SJSA1 (cell line): ENCODE measurements around the gene GPSM1. TPM values are rescaled to one million over a fixed set of nuclear protein-coding genes. Genes with fewer than 3 reads are reported as not detected.

Experiments used
- DNase-seq, 2 experiments: peaks; one replicate each; pipeline ENCODE4 v3.0.0-alpha.2; 2015 to 2020; ENCODE audit warnings: low spot score in 2 of 2, low read depth in 1 of 2
- H3K27ac ChIP-seq: fragments of 250-450 bp; sonication (Bioruptor Pico); 2 replicates; pipeline ENCODE4 v1.5.1; 2020; ENCODE audit warnings: mild to moderate bottlenecking, moderate library complexity
- H3K27me3 ChIP-seq: fragments of 250-450 bp; sonication (Bioruptor Pico); replicated peaks from 2 replicates; pipeline ENCODE4 v1.5.1; 2020; ENCODE audit warnings: mild to moderate bottlenecking, moderate library complexity
- H3K36me3 ChIP-seq: fragments of 250-450 bp; sonication (Bioruptor Pico); 2 replicates; pipeline ENCODE4 v1.5.1; 2020; ENCODE audit warnings: mild to moderate bottlenecking
- H3K4me1 ChIP-seq: fragments of 250-450 bp; sonication (Bioruptor Pico); replicated peaks from 2 replicates; pipeline ENCODE4 v1.6.1; 2021; ENCODE audit warnings: mild to moderate bottlenecking
- H3K4me3 ChIP-seq: fragments of 250-450 bp; sonication (Bioruptor Pico); 2 replicates; pipeline ENCODE4 v1.5.1; 2020; ENCODE audit warnings: mild to moderate bottlenecking
- H3K9me3 ChIP-seq: fragments of 250-450 bp; sonication (Bioruptor Pico); replicated peaks from 2 replicates; pipeline ENCODE4 v1.5.1; 2020; ENCODE audit warnings: mild to moderate bottlenecking
- total RNA-seq: library from RNA; depleted of rRNA; stranded (reverse); fragments of >200 nt; shearing (Covaris generic); gene quantifications from 2 replicates; pipeline ENCODE4 v1.2.3, GENCODE V29; 2014

Gene GPSM1
- total RNA-seq, 1 experiment from 2014 or later = 90.4 TPM

DNA sequence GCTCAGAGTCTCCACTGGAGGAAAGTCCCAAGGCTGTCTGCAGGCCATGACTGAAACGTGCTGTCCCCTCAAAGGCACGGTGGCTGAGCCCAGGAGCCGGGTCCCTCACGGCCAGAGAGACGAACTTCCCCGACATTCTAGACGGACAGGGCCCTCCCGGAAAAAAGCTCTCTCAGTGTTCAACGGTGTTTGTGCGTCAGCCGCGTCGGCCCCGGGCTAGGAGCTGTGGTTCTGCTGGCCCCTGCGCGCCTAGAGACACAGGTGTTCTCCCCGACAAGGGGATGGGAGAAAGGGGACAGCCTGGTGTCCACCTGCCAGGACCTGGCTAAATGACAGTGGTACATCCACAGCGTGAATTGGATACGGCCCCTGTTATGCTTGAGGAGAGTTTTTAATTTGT lies 5.8 kb upstream of the GPSM1 start:
- H3K4me1 ChIP-seq = peaks cover 26% of the 10 kb centered on the region
- H3K4me3 ChIP-seq = no peak overlapping the region
- H3K36me3 ChIP-seq = no peaks in the 10 kb centered on the region
- H3K9me3 ChIP-seq = no peaks in the 10 kb centered on the region
- DNase-seq = no peak
- H3K27me3 ChIP-seq = no peaks in the 10 kb centered on the region
- no peak overlapping the region for H3K27ac ChIP-seq

DNA sequence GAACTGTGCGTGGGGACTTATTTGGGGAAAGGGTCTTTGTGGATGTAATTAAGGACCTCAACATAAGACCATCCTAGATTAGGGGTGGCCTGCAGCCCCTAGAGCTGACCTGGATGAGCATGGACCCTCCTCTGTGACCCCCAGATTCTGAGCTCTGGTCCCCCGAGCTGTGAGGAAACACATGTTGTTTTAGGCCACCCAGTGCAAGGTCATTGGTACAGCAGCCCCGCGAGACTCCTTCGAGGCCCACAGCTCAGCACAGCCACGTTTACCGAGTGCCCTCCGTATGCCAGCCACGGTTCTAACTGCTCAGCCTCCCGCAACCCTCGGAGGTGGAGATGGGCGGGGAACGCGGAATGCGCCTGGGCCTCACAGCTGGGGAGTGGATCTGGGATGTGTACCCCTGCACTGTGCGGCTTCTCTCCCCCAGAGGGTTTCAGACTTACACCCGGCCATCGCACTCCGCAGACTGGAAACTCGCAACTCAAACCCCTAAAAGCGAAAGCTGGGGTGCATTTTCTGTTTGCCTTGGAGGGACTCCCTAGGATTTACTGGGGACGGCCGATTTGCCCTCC lies 4.5 kb upstream of the GPSM1 start:
- Histone ChIP-seq H3K36me3 (no peaks in the 10 kb centered on the region), H3K27ac (no peak overlapping the region), H3K4me1 (peaks cover 32% of the 10 kb centered on the region), H3K9me3 (no peaks in the 10 kb centered on the region), H3K4me3 (no peak overlapping the region), H3K27me3 (no peaks in the 10 kb centered on the region)
- DNase-seq = no peak

DNA sequence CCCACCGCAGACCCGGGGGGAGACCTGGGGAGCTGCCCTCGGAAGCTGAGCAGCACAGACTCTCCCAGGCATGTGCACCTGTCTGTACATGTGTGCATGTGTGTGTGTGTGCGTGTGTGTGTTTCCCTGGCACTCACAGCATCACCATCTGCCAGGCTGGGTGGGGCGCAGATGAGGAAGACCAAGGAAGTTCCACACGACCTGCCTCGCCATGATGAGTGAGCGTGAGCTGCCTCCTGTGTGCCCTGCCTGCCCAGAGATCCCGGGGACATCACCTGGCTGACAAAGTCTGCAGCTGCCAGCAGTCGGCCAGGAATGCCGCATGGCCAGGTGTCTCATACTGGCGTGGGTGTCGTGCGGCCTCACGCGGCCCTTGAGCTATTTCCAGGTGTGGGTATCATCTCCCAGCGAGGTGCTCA lies 4.0 kb upstream of the GPSM1 start:
- H3K4me3 ChIP-seq = no peak overlapping the region

DNA sequence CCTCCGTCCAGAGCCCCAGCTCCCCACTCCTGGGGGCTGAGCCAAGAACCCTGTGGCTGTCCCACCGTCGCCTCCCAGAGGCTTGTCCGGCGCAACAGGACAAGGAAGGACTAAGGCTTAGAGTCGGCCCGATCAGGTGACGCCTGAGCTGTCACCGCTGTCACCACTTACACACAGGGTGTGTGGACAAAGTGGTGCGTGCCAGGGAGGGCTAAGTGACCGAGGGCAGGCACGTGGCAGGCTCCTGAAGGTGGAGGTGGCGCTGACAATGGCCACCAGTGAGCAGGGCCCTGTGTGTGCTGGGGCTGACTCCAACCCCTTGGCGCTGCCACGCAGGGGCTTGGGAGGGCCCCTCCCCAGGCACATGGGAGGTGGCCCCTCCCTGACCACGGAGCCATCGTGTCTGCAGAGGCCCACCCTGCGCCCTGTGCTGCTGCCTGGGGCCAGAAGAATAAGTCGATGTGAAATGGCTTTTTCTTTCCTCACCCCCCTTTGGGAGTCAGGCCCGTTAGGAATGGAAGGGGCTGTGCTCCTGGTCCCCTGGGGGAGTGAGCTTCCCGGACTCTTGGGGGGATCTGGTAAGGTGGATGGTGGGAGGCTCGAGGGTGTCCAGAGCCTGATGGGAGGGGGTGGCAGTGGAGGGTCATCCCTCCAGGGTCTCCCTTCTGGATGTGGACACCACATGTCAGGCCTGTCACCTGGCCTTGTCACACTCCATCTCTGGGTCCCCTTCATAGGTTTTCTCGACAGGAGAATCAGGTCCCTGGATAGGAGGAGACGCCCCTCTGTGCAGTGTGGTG lies 2.6 kb upstream of the GPSM1 start:
- Histone ChIP-seq H3K27me3 (no peaks in the 10 kb centered on the region), H3K9me3 (no peaks in the 10 kb centered on the region), H3K4me1 (peaks cover 48% of the 10 kb centered on the region), H3K4me3 (no peak overlapping the region), H3K27ac (peak overlapping the region; percentile 35), H3K36me3 (peaks cover 16% of the 10 kb centered on the region)
- DNase-seq = peak in 1 of 2 experiments; percentile 43

More for the DNA sequence above, 4.0 kb upstream of the GPSM1 start:
- no peak for DNase-seq
- Histone ChIP-seq H3K27ac (no peak overlapping the region), H3K4me1 (peaks cover 36% of the 10 kb centered on the region), H3K9me3 (no peaks in the 10 kb centered on the region), H3K27me3 (no peaks in the 10 kb centered on the region), H3K36me3 (peaks cover 5% of the 10 kb centered on the region)

DNA sequence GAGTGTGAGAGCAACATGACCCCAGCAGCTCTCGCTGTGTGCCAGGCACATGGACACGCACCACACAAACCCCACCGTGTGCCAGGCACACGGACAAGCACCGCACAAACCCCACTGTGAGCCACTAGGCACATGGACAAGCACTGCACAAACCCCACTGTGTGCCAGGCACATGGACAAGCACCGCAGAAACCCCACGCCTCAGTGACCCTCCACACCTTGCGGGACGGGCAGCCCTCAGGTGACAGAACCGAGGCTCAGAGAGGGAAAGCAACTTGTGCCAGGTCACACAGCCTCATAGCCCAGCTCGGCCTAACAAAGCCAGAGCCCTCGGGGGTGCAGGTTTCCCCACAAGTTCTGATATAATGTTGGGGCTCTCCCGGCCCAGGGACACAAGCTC lies 2.0 kb upstream of the GPSM1 start:
- H3K9me3 ChIP-seq = no peaks in the 10 kb centered on the region
- H3K4me3 ChIP-seq = no peak overlapping the region
- DNase-seq = no peak
- H3K27me3 ChIP-seq = no peaks in the 10 kb centered on the region
- peaks cover 21% of the 10 kb centered on the region for H3K36me3 ChIP-seq
- H3K4me1 ChIP-seq = peaks cover 53% of the 10 kb centered on the region
- peak overlapping the region; percentile 35 for H3K27ac ChIP-seq

DNA sequence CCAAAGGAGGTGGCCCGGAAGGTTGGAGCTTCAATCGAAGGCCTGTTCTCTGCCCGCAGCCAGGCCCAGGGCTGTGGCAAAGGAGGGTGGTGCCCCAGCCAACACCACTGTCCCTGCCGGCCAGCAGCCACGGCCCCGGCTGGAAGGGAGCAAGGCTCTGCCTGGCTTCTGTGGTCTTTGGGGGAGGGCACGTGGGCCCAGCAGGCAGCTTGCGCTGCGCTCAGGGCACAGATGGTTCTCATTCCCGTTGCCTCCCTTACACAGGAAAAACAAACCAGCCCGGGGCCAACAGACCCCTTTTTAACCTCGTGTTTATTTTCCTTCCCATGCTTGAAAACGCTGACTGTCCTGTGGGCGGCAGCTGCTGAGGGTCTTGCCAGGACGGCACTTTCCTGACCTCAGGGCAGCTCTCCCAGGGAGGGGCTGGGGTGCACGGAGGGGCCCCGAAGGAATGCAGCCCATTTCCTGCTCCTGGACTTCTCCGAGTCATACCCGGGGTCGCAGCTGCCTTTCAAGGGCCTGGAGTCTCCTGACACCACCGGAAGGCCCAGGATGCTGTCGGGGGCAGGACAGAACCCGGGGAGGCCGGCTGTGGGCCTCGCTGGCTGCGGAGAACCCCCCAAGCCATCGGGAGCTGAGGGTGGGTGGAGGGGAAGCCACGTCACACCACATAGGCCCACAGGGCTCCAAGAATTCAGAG lies 1.1 kb upstream of the GPSM1 start:
- peak; percentile 97 to 98 for DNase-seq
- H3K4me3 ChIP-seq = peak overlapping the region; percentile 84
- peaks cover 29% of the 10 kb centered on the region for H3K36me3 ChIP-seq
- H3K27me3 ChIP-seq = no peaks in the 10 kb centered on the region
- no peaks in the 10 kb centered on the region for H3K9me3 ChIP-seq
- H3K4me1 ChIP-seq = peaks cover 59% of the 10 kb centered on the region
- peak overlapping the region; percentile 89 for H3K27ac ChIP-seq

DNA sequence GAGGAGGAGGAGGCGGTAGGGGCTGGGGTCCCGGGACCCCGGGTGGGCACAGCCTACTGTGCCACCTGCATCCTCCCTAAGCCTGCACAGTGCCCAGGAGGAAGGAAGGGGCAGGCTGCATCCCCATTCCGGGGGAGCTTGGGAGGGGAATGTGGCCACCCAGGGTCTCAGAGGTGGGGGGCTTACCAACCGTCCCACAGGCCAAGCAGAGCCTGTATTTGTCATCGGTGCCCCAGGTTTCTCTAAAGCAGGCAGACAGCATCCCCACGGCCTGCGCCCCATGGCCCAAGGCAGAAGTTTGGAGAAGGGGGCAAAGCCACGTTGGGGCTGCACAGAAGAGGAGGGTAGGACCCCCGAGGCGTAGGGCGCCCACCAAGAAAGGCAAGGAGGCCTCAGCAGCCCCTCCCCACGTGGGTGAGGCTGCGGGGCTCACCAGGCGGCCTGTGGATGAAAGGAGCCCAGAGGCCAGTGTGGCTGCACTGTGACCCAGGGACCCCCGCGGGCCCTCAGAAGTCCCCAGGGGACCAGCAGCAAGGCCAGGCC lies 507 bp upstream of the GPSM1 start:
- Histone ChIP-seq H3K4me3 (peak overlapping the region; percentile 84), H3K36me3 (peaks cover 35% of the 10 kb centered on the region), H3K4me1 (peaks cover 62% of the 10 kb centered on the region), H3K27me3 (no peaks in the 10 kb centered on the region), H3K27ac (peak overlapping the region; percentile 89), H3K9me3 (no peaks in the 10 kb centered on the region)
- DNase-seq = peak in 1 of 2 experiments; percentile 62

DNA sequence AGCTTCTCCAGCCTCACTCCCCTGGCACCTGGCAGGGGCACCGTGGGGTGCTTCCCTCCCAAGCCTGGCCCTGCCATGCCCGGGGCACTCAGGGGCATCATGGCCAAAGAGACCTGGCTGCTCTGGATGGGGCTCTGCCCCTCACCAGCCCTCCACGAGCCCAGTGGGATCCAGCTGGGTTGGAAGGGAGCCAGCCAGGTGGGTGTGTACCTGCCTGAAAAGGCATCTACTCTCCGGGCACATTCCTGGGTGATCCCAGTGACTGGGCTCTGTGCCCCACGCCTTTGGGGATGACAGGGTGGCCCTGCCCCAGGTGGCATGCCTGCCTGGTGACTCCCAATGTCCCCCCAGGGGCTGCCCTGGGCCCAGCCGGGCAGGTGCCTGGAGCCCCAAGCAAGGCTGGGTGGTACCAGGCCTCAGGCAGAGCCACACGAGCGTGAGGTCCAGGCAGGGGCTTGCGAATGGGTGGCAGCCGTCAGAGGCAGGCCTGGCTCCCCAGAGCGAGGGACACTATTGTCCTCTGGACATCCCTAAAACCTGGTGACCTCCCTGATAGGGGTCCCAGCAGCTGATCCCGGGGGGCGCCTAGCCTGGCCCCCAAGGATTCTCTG lies 777 bp downstream of the GPSM1 start:
- H3K27me3 ChIP-seq = no peaks in the 10 kb centered on the region
- peaks cover 62% of the 10 kb centered on the region for H3K4me1 ChIP-seq
- peak overlapping the region; percentile 84 for H3K4me3 ChIP-seq
- peaks cover 45% of the 10 kb centered on the region for H3K36me3 ChIP-seq
- peak overlapping the region; percentile 36 for H3K27ac ChIP-seq
- no peak for DNase-seq
- no peaks in the 10 kb centered on the region for H3K9me3 ChIP-seq

DNA sequence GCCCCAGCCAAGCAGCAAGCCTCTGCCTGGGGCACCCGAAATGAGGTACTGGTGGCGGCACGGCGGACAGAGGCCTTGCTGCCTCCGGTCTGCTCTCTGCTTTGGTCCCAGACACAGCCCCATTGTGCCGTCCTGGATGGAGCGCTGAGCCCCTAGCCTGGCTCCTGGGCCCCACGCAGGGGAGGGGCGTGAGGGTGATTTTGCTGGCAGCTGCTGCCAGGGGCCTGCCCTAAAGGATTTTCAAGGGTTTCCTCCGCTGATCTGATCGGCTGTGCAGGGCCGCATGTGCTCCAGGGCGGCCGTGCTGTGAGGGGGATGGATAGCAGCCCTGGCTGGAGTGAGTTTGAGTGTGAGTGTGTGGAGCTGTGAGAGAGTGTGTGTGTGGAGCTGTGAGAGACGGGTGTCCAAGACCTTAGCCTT lies 1.3 kb downstream of the GPSM1 start:
- Histone ChIP-seq H3K4me1 (peaks cover 67% of the 10 kb centered on the region), H3K36me3 (peaks cover 50% of the 10 kb centered on the region), H3K9me3 (no peaks in the 10 kb centered on the region), H3K27ac (peak overlapping the region; percentile 36), H3K4me3 (peak overlapping the region; percentile 84), H3K27me3 (no peaks in the 10 kb centered on the region)
- peak in 1 of 2 experiments; percentile 45 for DNase-seq

DNA sequence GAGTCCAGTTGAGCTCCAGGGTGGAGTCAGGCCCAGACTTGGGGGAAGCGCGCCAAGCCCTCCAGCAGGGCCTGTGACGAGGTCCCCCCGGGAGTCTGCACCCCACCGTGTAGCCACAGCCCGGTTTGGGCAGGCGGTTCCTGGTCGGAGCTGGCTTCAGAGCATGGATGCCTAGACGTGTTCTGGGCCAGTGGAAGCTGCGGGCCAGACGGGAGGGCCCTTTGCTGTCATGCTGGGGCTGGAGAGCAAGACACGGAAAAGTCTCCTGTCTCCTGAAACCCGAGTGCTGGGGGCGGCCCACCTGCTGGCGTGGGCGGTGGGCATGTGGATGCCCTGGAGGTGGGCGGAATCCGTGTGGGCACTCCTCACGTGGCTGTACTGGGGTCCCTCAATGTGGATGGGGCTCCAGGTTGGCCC lies 1.9 kb downstream of the GPSM1 start:
- Histone ChIP-seq H3K4me1 (peaks cover 70% of the 10 kb centered on the region), H3K9me3 (no peaks in the 10 kb centered on the region), H3K27ac (no peak overlapping the region), H3K27me3 (no peaks in the 10 kb centered on the region), H3K4me3 (peak overlapping the region; percentile 84), H3K36me3 (peaks cover 56% of the 10 kb centered on the region)
- no peak for DNase-seq

DNA sequence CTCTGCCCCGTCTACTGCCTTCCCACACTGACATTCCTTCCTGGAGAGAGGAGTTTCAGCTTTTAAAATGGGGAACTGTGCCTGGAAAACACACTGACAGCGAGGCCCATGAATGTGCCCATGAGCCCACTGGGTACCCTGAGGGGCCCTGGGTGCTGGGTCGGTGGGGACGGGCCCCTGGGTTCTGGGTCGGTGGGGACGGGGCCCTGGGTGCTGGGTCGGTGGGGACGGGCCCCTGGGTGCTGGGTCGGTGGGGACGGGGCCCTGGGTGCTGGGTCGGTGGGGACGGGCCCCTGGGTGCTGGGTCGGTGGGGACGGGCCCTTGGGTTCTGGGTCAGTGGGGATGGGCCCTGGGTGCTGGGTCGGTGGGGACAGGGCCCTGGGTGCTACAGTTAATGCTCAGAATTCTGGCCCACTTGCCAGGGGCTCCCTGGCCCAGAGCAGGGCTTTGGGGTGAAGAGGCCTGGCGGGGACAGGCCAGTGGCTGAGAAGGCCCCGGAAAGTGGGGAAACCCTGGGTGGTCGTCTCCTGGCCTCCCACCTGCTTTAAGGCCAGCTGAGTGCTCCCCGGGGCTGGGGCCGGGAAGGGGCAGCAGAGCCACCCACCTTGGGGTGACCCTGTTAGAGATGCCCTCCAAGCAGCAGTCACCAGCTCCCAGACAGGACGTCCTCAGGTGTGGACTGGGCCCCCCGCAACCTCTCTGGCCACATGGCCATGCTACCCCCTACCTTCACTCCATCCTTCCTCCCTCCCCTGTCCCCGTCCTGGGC lies 2.5 kb downstream of the GPSM1 start:
- no peaks in the 10 kb centered on the region for H3K27me3 ChIP-seq
- H3K4me3 ChIP-seq = peak overlapping the region; percentile 84
- peaks cover 60% of the 10 kb centered on the region for H3K36me3 ChIP-seq
- DNase-seq = no peak
- peaks cover 70% of the 10 kb centered on the region for H3K4me1 ChIP-seq
- no peaks in the 10 kb centered on the region for H3K9me3 ChIP-seq
- H3K27ac ChIP-seq = no peak overlapping the region

DNA sequence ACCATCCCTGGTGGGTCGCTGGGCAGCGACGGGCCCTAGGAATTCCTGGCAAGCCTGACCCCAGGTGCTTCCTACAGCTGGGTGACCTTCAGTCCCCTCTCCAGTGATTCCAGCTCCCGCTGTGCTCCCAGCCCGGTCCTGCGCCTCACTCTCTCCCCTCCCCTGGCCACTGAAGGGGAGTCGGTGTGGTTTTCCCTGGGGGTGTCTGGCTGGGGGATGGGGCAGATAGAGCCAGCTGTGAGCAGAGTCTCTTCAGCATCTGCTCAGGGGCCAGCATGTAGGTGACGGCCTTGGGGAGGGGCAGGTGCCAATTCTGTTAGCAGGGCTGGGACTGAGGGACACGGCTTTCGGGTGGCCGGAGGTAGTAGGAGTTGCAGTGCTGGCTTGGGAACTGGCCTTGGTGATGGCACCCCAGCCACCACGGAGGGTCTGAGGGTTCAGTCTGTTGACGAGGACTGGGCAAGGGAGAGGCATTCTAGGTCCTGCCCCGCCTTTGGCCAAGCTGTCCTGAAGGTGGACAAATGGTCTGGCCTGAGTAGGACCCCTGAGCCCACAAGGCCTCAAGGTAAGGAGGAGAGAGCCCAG lies 3.2 kb downstream of the GPSM1 start:
- DNase-seq = no peak
- Histone ChIP-seq H3K9me3 (no peaks in the 10 kb centered on the region), H3K27ac (no peak overlapping the region), H3K4me3 (peak overlapping the region; percentile 20; the same call in 1 of the 2 replicates), H3K36me3 (peaks cover 67% of the 10 kb centered on the region), H3K27me3 (no peaks in the 10 kb centered on the region), H3K4me1 (peaks cover 70% of the 10 kb centered on the region)
